Measurements from ENCODE around the gene RHEX.

The RHEX gene

GRCh38 chr1:206081856-206082255 is 28.9 kb downstream of the RHEX start:
- DNase-seq (ENCODE audit: low read depth), result no peak
- TF ChIP-seq CTCF (IDR thresholded peaks at IDR 0.05; ENCODE audit: insufficient read depth, low read depth, low read length, missing control alignments), result no peak

GRCh38 chr1:206082831-206083695 is 30.1 kb downstream of the RHEX start:
- TF ChIP-seq CTCF (IDR thresholded peaks at IDR 0.05; ENCODE audit: insufficient read depth, low read depth, low read length, missing control alignments), result no peak
- H3K4me3 ChIP-seq (ENCODE audit: low read length), result no peak overlapping the region

More at GRCh38 chr1:206081856-206082255, 28.9 kb downstream of the RHEX start:
- no peak overlapping the region for H3K4me3 ChIP-seq (ENCODE audit: low read length)

GRCh38 chr1:206083750-206084149 is 30.8 kb downstream of the RHEX start:
- no peak for TF ChIP-seq CTCF (IDR thresholded peaks at IDR 0.05; ENCODE audit: insufficient read depth, low read depth, low read length, missing control alignments)
- H3K4me3 ChIP-seq (ENCODE audit: low read length), result no peak overlapping the region
- DNase-seq (ENCODE audit: low read depth), result no peak

More at GRCh38 chr1:206082831-206083695, 30.1 kb downstream of the RHEX start:
- no peak for DNase-seq (ENCODE audit: low read depth)

DNA sequence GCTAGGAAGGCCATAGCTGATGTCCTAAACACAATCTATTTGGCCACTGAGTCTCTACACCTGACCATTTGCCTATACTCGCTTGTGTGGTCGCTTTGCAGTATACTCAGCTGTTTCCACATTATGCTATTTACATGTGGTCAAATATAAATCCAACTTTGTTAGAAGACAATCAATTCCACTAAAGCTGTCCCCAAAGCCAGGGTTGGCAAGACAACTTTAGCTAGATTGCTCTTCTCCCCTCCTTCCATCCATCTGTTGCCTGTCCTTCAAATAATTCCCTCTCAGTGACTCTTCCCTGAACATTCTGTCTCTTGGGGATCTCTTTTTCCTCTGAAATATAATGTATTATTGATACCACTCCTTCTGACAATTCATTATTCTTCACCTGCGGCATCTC is 34.1 kb downstream of the RHEX start:
- H3K4me3 ChIP-seq (ENCODE audit: low read length), result no peak overlapping the region
- no peak for DNase-seq (ENCODE audit: low read depth)
- no peak for TF ChIP-seq CTCF (IDR thresholded peaks at IDR 0.05; ENCODE audit: insufficient read depth, low read depth, low read length, missing control alignments)

DNA sequence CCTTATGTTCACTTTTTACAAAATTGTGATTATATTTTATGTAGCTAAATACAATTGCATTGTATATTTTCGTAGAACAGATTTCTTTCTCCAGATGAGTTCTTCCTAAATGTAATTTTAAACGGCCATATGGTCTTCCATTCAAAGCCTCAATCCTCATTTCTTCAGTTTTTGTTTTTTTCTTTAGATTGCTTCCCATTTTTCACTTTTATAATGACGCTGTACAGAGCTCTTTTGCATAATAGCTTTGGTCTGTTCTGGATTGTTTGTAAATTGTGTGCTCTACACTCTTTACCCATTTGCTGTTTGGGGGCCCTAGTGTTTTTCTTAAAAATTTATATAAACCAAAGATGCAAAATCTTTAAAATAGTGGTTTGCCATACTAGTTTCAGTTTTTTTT is 36.4 kb downstream of the RHEX start:
- no peak for DNase-seq (ENCODE audit: low read depth)
- H3K4me3 ChIP-seq (ENCODE audit: low read length), result no peak overlapping the region
- no peak for TF ChIP-seq CTCF (IDR thresholded peaks at IDR 0.05; ENCODE audit: insufficient read depth, low read depth, low read length, missing control alignments)

DNA sequence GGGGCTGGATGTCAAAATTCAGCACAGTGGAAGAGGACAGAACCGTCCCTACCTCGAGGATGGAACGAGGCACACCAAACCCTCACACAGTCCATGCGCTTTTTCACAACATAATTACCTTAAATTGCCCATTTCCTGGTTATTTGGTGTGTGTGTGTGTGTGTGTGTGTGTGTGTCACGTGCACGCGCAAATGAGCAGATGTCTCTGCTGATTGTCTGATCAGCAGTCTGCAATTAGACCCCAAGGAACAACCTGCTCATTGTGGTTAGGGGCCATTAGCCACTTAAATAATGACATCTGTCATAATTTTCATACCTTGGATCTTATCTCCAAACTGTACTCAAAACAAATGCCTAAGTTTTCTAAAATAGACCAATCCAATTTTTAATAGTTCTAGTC is 41.1 kb downstream of the RHEX start:
- no peak for TF ChIP-seq CTCF (IDR thresholded peaks at IDR 0.05; ENCODE audit: insufficient read depth, low read depth, low read length, missing control alignments)
- DNase-seq (ENCODE audit: low read depth), result no peak
- no peak overlapping the region for H3K4me3 ChIP-seq (ENCODE audit: low read length)

DNA sequence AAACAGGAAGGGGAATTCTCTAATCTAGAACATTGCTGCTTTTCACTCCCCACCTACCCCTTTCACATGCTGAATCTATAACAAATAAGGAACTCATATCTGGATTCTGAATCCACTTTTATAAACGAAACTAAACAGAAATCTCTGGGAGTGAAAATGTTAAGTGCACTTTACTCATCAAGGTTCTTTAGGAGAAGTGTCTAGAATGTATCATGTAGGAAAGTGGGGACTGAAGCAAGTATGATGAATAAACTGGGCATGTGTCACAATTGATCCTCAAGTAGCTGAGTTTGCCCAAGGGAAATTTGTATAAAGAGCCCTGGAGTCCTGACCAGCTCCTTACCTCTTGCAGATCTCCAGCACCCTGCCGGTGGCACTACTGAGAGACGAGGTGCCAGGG is 44.4 kb downstream of the RHEX start:
- TF ChIP-seq CTCF (IDR thresholded peaks at IDR 0.05; ENCODE audit: insufficient read depth, low read depth, low read length, missing control alignments), result no peak
- DNase-seq (ENCODE audit: low read depth), result no peak
- no peak overlapping the region for H3K4me3 ChIP-seq (ENCODE audit: low read length)

All from epithelial cell of esophagus (primary cell).